ENCODE measurements around the gene SUPT20HL1.

- TF ChIP-seq, protein P1, sequence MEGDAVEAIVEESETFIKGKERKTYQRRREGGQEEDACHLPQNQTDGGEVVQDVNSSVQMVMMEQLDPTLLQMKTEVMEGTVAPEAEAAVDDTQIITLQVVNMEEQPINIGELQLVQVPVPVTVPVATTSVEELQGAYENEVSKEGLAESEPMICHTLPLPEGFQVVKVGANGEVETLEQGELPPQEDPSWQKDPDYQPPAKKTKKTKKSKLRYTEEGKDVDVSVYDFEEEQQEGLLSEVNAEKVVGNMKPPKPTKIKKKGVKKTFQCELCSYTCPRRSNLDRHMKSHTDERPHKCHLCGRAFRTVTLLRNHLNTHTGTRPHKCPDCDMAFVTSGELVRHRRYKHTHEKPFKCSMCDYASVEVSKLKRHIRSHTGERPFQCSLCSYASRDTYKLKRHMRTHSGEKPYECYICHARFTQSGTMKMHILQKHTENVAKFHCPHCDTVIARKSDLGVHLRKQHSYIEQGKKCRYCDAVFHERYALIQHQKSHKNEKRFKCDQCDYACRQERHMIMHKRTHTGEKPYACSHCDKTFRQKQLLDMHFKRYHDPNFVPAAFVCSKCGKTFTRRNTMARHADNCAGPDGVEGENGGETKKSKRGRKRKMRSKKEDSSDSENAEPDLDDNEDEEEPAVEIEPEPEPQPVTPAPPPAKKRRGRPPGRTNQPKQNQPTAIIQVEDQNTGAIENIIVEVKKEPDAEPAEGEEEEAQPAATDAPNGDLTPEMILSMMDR (IDR thresholded peaks at IDR 0.05), result no peak
- no peak for TF ChIP-seq POLR2A (IDR thresholded peaks at IDR 0.05)
Observed at GRCh38 chrX:24340501-24340900, 19.9 kb upstream of the SUPT20HL1 start.

Data from testis (tissue), 2 donors.